RWPE2 (cell line): Measurements from ENCODE around the gene TMEM175.

Source experiments
- ATAC-seq: fragments of 200-7000 bp; cut with Tn5 transposase; 3 replicates; pipeline ENCODE4 v1.9.1; 2021; ENCODE audit warnings: low read depth
- DNase-seq: peaks from one replicate; pipeline ENCODE4 v3.0.0-alpha.2; 2020; ENCODE audit warnings: low spot score
- H3K27ac ChIP-seq: fragments of 450-650 bp; 2 replicates; pipeline ENCODE4 v1.5.1; 2017; ENCODE audit warnings: mild to moderate bottlenecking; ENCODE audit not compliant: poor library complexity, severe bottlenecking
- H3K27me3 ChIP-seq: fragments of 250-450 bp; sonication (Bioruptor Pico); 2 replicates; pipeline ENCODE4 v1.5.1; 2021; ENCODE audit warnings: mild to moderate bottlenecking, moderate library complexity; ENCODE audit not compliant: insufficient read depth, poor library complexity, severe bottlenecking
- H3K36me3 ChIP-seq: fragments of 250-450 bp; sonication (Bioruptor Pico); 2 replicates; pipeline ENCODE4 v1.5.1; 2020; ENCODE audit warnings: low read depth, mild to moderate bottlenecking, moderate library complexity
- H3K4me1 ChIP-seq: fragments of 250-450 bp; sonication (Bioruptor Pico); 2 replicates; pipeline ENCODE4 v1.5.1; 2021; ENCODE audit warnings: mild to moderate bottlenecking, moderate library complexity; ENCODE audit not compliant: insufficient read depth, poor library complexity, severe bottlenecking
- H3K4me3 ChIP-seq: fragments of 250-450 bp; sonication (Bioruptor Pico); 2 replicates; pipeline ENCODE4 v1.5.1; 2021; ENCODE audit warnings: mild to moderate bottlenecking, moderate library complexity; ENCODE audit not compliant: severe bottlenecking
- H3K9me3 ChIP-seq: fragments of 250-450 bp; sonication (Bioruptor Pico); 2 replicates; pipeline ENCODE4 v1.5.1; 2021; ENCODE audit warnings: mild to moderate bottlenecking, moderate library complexity; ENCODE audit not compliant: severe bottlenecking
- CTCF ChIP-seq: fragments of 450-650 bp; IDR thresholded peaks from one replicate; pipeline ENCODE4 v1.5.1; 2017; ENCODE audit warnings: mild to moderate bottlenecking, moderate library complexity; ENCODE audit not compliant: poor library complexity, severe bottlenecking

The TMEM175 gene

GRCh38 chr4:901192-901910 lies 30.9 kb upstream of the TMEM175 start:
- Histone ChIP-seq H3K27ac (no peak overlapping the region), H3K9me3 (no peaks in the 10 kb centered on the region), H3K36me3 (0 out of 2 replicates have a peak, but pooled peaks cover 5% of the 10 kb centered on the region), H3K4me1 (no peaks in the 10 kb centered on the region), H3K4me3 (no peak overlapping the region), H3K27me3 (no peaks in the 10 kb centered on the region)
- TF ChIP-seq CTCF: no peak
- no peak for DNase-seq
- ATAC-seq: no peak

- no peaks in the 10 kb centered on the region for H3K27me3 ChIP-seq
- DNase-seq: no peak
- H3K27ac ChIP-seq: no peak overlapping the region
- no peaks in the 10 kb centered on the region for H3K4me1 ChIP-seq
- H3K4me3 ChIP-seq: no peak overlapping the region
- H3K9me3 ChIP-seq: no peaks in the 10 kb centered on the region
- ATAC-seq: no peak
- TF ChIP-seq CTCF: no peak
- H3K36me3 ChIP-seq: no peaks in the 10 kb centered on the region
Measured at GRCh38 chr4:903066-904046, 28.9 kb upstream of the TMEM175 start.

DNA sequence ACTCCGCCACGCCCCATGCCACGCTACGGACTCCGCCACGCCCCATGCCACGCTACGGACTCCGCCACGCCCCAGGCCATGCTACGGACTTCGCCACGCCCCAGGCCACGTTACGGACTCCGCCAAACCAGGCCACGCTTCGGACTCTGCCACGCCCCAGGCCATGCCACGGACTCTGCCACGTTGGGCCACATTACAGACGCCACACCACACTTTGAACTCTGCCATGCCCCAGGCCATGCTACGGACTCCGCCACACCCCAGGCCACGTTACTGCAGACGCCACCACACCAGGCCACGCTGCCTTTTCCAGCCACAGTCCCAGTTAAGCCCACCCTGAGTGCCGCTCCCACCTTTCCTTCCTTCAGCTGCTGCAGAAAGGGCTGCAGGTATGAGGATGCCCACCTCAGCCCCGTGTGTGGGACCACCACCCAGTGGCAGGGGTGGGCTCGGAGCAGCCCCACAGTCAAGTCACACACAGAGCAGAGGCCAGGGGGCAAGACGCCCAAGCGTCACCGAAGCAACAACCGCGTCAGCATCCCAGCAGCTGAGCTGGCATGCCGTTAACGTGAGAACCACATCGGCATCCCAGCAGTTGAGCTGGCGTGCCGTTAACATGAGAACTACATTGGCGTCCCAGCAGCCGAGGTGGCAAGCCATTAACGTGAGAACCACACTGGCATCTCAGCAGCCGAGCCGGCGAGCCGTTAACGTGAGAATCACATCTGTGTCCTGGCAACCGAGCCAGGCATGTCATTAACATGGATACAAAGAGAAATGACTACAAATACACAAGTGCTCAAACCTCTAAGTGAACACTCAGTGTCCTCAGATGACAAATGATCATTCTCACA lies 26.5 kb upstream of the TMEM175 start:
- Histone ChIP-seq H3K9me3 (no peaks in the 10 kb centered on the region), H3K27me3 (no peaks in the 10 kb centered on the region), H3K27ac (no peak overlapping the region), H3K4me3 (no peak overlapping the region), H3K36me3 (peaks cover 5% of the 10 kb centered on the region; the same call in 1 of the 2 replicates), H3K4me1 (no peaks in the 10 kb centered on the region)
- ATAC-seq: no peak
- DNase-seq: no peak
- no peak for TF ChIP-seq CTCF

GRCh38 chr4:906339-907102 lies 25.7 kb upstream of the TMEM175 start:
- H3K36me3 ChIP-seq: peaks cover 9% of the 10 kb centered on the region; the same call in 1 of the 2 replicates
- no peaks in the 10 kb centered on the region for H3K4me1 ChIP-seq
- DNase-seq: no peak
- ATAC-seq: no peak
- no peak for TF ChIP-seq CTCF
- no peak overlapping the region for H3K4me3 ChIP-seq
- no peaks in the 10 kb centered on the region for H3K9me3 ChIP-seq
- H3K27ac ChIP-seq: no peak overlapping the region
- no peaks in the 10 kb centered on the region for H3K27me3 ChIP-seq
